SKM-1 treated with dmso at 0.1 percent for 144 hours (cell line): ENCODE measurements around the gene OXSM.

Experiments
- DNase-seq: peaks from one replicate; lab custom pipeline; 2025; ENCODE audit not compliant: unreplicated experiment; lab: John Stamatoyannopoulos, UW

The OXSM gene

GRCh38 chr3:25789596-25790556 is at the start of gene OXSM:
OXSM (plus strand) TSS chr3:25790090; CDS start chr3:25791021, 931 bp downstream.
- DNase-seq, result peak; percentile 89

DNA sequence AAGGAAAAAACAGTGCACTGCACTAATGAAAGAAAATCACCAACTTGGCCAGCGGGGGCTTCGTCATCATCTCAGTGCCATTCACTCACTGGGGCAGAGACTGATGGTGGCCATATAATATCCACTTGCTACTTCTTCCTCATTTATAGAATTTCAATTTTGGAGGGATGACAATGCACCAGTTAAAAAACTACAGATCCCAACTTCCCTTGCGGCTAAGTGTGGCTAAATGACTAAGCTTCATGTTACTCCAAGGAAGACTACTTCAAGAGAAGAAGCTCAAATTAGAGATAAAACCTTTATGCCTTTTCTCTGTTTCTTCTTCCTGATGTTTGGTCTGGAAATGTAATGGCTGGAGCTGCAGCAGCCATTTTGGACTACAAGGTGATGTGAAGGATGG is 45.4 kb upstream of the OXSM start:
- no peak for DNase-seq

- DNase-seq, result no peak
These were observed 42.9 kb upstream of the OXSM start for GRCh38 chr3:25747033-25747432.

DNA sequence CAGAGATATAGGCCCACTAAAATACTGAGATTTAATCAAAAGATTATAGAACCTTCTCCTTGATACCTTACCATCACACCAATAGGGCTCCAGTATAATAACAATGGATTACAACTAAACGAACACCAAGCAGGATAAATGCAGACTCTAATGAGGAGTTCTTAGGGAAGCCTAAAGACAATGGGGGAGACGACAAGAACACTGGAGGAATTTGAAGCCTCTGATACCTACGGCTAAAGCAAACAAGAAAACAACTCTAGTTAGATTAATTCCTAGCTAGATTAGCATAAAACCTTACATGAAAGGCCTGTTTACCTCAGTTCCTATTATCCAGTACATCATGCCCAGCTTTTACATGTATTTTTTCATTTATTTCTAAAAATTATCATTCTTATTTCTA is 41.7 kb upstream of the OXSM start:
- no peak for DNase-seq

DNA sequence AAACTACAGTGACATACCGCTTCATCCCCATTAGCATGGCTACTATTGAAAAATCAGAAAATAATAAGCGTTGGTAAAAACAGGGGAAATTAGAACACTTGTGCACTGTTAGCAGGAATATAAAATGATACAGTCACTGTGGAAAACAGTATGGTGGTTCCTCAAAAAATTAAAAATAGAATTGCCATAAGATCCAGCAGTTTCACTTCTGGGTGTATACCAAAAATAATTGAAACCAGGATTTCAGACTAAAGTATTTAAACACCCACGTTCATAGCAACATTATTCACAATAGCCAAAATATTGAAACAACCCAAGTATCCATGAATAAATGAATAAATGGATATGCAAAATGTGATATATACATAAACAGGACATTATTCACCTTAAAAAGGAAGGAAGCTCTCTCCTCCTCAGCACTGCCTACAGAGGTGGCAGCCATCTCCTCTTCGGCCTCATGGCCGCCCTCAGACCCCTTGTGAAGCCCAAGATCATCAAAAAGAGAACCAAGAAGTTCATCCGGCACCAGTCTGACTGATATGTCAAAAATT is 40.8 kb upstream of the OXSM start:
- DNase-seq, result no peak

DNA sequence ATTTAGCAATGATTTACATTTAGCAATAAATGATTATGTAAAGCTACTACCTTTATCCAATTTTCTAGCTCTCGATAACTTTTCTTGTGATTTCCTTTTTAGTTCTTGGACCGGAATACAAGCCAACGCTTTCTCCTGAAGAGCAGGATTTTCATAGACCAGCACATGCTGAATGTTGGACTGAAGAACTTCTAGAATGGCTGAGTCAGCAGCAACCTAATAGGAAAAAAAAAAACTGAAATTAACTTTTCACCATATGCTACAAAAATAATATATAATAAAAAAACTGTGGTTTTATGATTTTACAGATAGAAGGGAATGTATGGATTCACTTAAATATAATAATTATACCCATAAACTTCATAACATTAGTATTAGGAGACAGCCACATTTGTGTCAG is 38.8 kb upstream of the OXSM start:
- DNase-seq, result no peak

DNA sequence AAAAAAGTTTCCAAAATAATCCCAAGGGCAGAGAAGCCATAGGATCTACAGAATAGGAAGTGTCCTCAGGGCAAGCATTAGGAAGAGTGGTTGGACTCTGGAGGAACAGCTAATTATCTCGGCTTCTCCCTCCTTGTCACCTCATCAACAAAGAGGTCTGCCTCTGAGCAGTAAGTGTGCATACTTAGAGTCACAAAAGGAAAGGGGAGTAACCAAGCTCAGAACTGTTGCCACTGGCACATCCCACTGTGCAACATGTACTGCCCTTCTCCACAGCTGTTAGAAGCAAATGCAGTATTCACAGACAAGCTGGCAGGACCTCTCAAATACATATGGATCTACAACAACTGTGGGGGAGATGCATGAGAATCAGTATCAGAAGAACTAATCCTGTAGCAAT is 38.2 kb upstream of the OXSM start:
- no peak for DNase-seq

DNA sequence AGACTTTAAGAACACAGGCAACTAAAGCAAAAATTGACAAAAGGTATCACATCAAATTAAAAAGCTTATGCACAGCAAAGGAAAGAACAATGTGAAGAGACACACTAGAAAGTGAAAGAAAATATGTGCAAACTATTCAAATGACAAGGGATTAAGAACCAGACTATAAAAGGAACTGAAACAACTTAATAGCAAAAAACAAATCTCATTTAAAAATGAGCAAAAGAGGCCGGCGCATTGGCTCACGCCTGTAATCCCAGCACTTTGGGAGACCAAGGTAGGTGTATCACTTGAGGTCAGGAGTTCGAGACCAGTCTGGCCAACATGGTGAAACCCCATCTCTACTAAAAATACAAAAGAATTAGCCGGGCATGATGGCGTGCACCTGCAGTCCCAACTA is 21.0 kb upstream of the OXSM start:
- DNase-seq, result no peak

DNA sequence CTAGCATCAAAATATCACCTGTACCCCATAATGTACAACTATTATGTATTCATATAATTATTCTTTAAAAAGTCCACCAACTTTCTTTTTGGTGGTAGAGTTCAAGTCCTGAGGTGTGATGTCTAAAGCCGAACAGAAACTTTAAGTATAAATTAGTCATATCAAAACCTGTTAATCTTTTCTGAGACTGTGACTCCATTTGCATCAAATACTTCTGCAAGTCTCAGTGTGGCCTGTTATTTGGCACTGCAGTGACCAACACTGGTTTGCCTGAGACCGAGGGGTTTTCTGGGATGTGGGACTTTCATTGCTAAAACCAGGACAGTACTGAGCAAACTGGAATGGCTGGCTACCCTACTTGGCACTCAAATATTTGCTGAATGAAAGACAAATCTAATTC is 14.0 kb upstream of the OXSM start:
- no peak for DNase-seq

DNA sequence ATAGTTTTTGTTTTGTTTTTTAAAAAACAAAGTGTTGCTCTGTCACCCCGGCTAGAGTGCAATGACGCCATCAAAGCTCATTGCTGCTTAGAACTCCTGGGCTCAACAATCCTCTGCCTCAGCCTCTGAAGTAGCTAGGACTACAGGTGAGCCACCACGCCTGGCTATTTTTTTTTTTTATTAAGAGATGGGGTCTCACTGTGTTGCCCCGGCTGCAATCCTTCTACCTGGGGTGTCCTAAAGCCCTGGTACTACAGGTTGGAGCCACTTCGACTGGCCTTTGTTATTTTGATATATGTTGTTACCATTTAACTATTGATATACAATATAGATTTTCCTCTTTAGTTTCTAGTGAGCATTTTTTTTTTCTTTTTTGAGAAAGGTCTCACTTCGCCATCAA is 9.3 kb upstream of the OXSM start:
- DNase-seq, result no peak

DNA sequence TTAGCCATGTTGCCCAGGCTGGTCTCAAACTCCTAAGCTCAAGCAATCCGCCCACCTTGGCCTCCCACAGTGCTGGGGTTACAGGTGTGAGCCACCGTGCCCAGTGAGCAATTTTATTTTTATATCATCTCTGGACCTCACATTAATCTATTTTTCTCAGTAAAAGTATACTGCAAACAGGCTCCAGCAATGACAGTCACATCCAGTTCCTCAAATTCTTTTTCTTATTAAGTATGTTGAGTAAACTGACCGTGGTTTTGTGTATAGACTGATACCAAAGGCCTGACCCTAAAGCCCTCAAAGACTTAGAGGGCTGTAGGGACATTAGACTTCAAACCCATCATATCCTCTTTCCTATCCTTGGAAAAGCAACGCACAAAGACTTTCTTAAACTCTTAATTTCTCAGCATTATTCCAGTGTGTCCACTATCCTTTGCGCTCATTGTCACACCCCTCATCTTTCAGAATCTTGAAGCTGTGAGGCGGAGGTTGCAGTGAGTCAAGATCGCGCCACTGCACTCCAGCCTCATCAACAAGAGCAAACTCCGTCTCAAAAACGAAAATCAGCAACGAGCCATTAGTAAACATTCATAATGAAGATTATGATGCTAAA is 8.6 kb upstream of the OXSM start:
- DNase-seq, result no peak

GRCh38 chr3:25781758-25782594 is 7.9 kb upstream of the OXSM start:
- no peak for DNase-seq

- DNase-seq, result no peak
These were observed 7.3 kb upstream of the OXSM start for GRCh38 chr3:25782636-25782937.

GRCh38 chr3:25782938-25783660 is 6.8 kb upstream of the OXSM start, which contains the start of gene NGLY1:
NGLY1 (minus strand) TSS chr3:25783443; CDS start chr3:25783390, 53 bp downstream.
- peak; percentile 65 for DNase-seq

GRCh38 chr3:25783661-25784512 is 6.0 kb upstream of the OXSM start:
- DNase-seq, result peak; percentile 62

GRCh38 chr3:25784971-25785370 is 4.9 kb upstream of the OXSM start:
- DNase-seq, result no peak

DNA sequence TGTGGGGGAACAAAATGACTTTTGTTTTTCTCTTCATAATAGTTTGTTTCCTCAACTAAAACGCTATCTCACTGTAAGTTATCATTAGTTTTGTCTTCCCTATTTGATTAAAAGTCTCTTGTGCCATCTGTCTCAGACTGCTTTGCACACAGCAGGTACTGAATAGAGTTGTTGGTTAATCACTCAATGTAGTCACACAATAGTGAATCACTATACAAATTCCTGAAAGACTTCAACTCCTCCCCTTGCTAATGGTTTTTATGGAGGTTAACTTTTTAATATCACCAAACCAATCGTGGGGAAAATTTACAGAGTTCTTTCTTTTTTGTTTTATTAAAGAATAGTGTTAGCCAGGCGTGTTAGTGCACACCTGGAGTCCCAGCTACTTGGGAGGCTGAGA is 4.1 kb upstream of the OXSM start:
- no peak for DNase-seq

DNA sequence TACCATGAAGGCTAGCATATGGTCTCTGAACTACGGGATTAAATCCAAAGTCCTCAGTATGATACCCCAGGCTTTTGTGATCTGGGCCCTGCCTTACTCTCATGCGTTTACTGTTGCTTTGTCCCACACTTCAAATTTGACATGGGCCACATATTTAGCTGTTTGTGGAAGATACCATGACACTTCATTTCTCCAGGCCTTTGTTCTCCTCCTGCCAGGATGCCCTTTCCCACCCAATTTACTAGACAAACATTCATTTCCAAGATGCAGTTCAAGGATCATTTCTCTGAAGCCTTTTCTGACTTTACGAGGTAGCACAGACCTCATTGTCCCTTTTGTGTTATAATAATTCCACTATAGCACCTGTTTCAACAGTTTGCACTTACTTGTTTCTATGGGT is 2.2 kb upstream of the OXSM start:
- no peak for DNase-seq

- DNase-seq, result no peak
These were observed 688 bp upstream of the OXSM start for GRCh38 chr3:25789209-25789595.

DNA sequence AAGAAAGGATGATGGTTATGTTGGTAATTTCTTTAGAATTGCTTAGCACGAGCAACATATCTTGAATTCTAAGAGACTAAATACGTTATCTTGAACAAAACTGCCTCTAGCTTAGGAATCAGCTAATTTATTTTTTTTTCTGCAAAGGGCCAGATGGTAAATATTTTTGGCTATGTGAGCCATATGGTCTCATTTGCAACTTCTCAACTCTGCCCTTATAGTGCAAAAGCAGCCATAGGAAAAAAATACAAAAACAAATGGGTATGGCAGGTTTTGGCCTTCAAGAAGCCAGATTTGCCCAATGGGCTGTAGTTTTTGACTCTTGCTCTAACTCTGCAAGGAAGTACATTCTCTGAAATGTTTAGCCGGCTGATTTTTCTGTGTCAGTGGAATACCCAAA is 11.9 kb downstream of the OXSM start:
- DNase-seq, result no peak
